Measurements from ENCODE around the gene TNC. TPM values are rescaled to one million over a fixed set of nuclear protein-coding genes. Genes with fewer than 3 reads are reported as not detected.

TNC gene
- total and polyA plus RNA-seq, 2 donors (not counting 1 experiment from before 2014, with no cell fraction given), result not detected

GRCh38 chr9:115073456-115073855, 44.5 kb downstream of the TNC start:
- DNase-seq (no peak), ATAC-seq (ENCODE audit: low read depth) (no peak)
- H3K27me3 ChIP-seq (replicated peaks in 1 of 4; ENCODE audit: control extremely low read depth in 1 of 4, control insufficient read depth in 3 of 4, insufficient read depth in 4 of 4, low read length in 3 of 4), result peaks cover 0 to 6% (median 0%) of the 10 kb centered on the region in 4 experiments
- POLR2A ChIA-PET, result no interaction called here
- WGBS (ENCODE audit: insufficient coverage), result 93% methylated on average over 6 of the region's 6 CpGs
- no peaks in the 10 kb centered on the region for H4K20me1 ChIP-seq (ENCODE audit: control insufficient read depth, insufficient read depth, low read length, poor library complexity, severe bottlenecking)
- TF ChIP-seq EZH2 (IDR thresholded peaks at IDR 0.05; ENCODE audit: borderline replicate concordance, insufficient read depth, low read depth, low read length, poor library complexity, severe bottlenecking) (no peak), CTCF (IDR thresholded peaks at IDR 0.05) (no peak)
- peaks cover 28% of the 10 kb centered on the region for H3K27me3 Mint-ChIP-seq
- H2AFZ ChIP-seq (ENCODE audit: insufficient read depth, low read depth, low read length, poor library complexity, severe bottlenecking), result no peak overlapping the region
- H3K9me3 Mint-ChIP-seq (ENCODE audit: insufficient read depth), result no peaks in the 10 kb centered on the region
- H3K27ac Mint-ChIP-seq, result no peak overlapping the region
- no peaks in the 10 kb centered on the region for H3K4me1 ChIP-seq (ENCODE audit: control insufficient read depth in 2 of 2, insufficient read depth in 2 of 2, low read length in 2 of 2)
- H3K27ac ChIP-seq (ENCODE audit: low read length in 2 of 2), result no peak overlapping the region
- H3K9ac ChIP-seq (ENCODE audit: low read length), result no peak overlapping the region
- CTCF ChIA-PET, result no interaction called here
- no peak overlapping the region for H3K4me3 Mint-ChIP-seq
- no peaks in the 10 kb centered on the region for H3K9me3 ChIP-seq (ENCODE audit: control extremely low read depth in 1 of 3, control insufficient read depth in 2 of 3, insufficient read depth in 1 of 3, low read length in 2 of 3)
- H3K36me3 ChIP-seq (replicated peaks in 1 of 2; ENCODE audit: control extremely low read depth in 1 of 2, control insufficient read depth in 1 of 2, extremely low read depth in 1 of 2, insufficient read depth in 2 of 2, low read length in 1 of 2), result no peaks in the 10 kb centered on the region
- H3K79me2 ChIP-seq (ENCODE audit: control insufficient read depth, insufficient read depth, low read length), result no peaks in the 10 kb centered on the region
- no peak overlapping the region for H3K4me2 ChIP-seq (replicated peaks; ENCODE audit: low read depth, low read length, poor library complexity, severe bottlenecking)
- H3K4me1 Mint-ChIP-seq, result no peaks in the 10 kb centered on the region
- H3K4me3 ChIP-seq (ENCODE audit: control extremely low read depth in 1 of 5, extremely low read depth in 1 of 5, insufficient read depth in 1 of 5, low read depth in 2 of 5, low read length in 4 of 5), result no peak overlapping the region
- intact Hi-C loops (cut with micrococcal nuclease), result no loop called here

- Histone ChIP-seq H3K9me3 (ENCODE audit: control extremely low read depth in 1 of 3, control insufficient read depth in 2 of 3, insufficient read depth in 1 of 3, low read length in 2 of 3) (no peaks in the 10 kb centered on the region), H3K79me2 (ENCODE audit: control insufficient read depth, insufficient read depth, low read length) (no peaks in the 10 kb centered on the region), H3K27ac (ENCODE audit: low read length in 2 of 2) (no peak overlapping the region), H3K4me3 (ENCODE audit: control extremely low read depth in 1 of 5, extremely low read depth in 1 of 5, insufficient read depth in 1 of 5, low read depth in 2 of 5, low read length in 4 of 5) (no peak overlapping the region), H3K9ac (ENCODE audit: low read length) (no peak overlapping the region), H3K36me3 (replicated peaks in 1 of 2; ENCODE audit: control extremely low read depth in 1 of 2, control insufficient read depth in 1 of 2, extremely low read depth in 1 of 2, insufficient read depth in 2 of 2, low read length in 1 of 2) (no peaks in the 10 kb centered on the region), H3K4me2 (replicated peaks; ENCODE audit: low read depth, low read length, poor library complexity, severe bottlenecking) (no peak overlapping the region), H4K20me1 (ENCODE audit: control insufficient read depth, insufficient read depth, low read length, poor library complexity, severe bottlenecking) (no peaks in the 10 kb centered on the region), H2AFZ (ENCODE audit: insufficient read depth, low read depth, low read length, poor library complexity, severe bottlenecking) (no peak overlapping the region), H3K27me3 (replicated peaks in 1 of 4; ENCODE audit: control extremely low read depth in 1 of 4, control insufficient read depth in 3 of 4, insufficient read depth in 4 of 4, low read length in 3 of 4) (peaks cover 0 to 6% (median 0%) of the 10 kb centered on the region in 4 experiments), H3K4me1 (ENCODE audit: control insufficient read depth in 2 of 2, insufficient read depth in 2 of 2, low read length in 2 of 2) (no peaks in the 10 kb centered on the region)
- H3K27me3 Mint-ChIP-seq, result peaks cover 34% of the 10 kb centered on the region
- intact Hi-C loops (cut with micrococcal nuclease), result no loop called here
- no peaks in the 10 kb centered on the region for H3K9me3 Mint-ChIP-seq (ENCODE audit: insufficient read depth)
- POLR2A ChIA-PET, result no interaction called here
- TF ChIP-seq CTCF (IDR thresholded peaks at IDR 0.05) (no peak), EZH2 (IDR thresholded peaks at IDR 0.05; ENCODE audit: borderline replicate concordance, insufficient read depth, low read depth, low read length, poor library complexity, severe bottlenecking) (no peak)
- CTCF ChIA-PET, result no interaction called here
- H3K4me3 Mint-ChIP-seq, result no peak overlapping the region
- ATAC-seq (ENCODE audit: low read depth), result no peak
- H3K4me1 Mint-ChIP-seq, result no peaks in the 10 kb centered on the region
- WGBS (ENCODE audit: insufficient coverage), result no CpG with 5 or more reads among the region's 4 CpGs
- H3K27ac Mint-ChIP-seq, result no peak overlapping the region
- DNase-seq, result no peak
Measured at GRCh38 chr9:115071176-115071575, 46.8 kb downstream of the TNC start.

All from B cell (primary cell).